ENCODE results near the gene PRKAB1.
"Not testable (repeated sequence)": the region's sequence is repeated elsewhere in the genome, so short reads cannot be mapped to it uniquely, and the experiment has no call there.

Gene PRKAB1

GRCh38 chr12:119685375-119685774 is 17.4 kb downstream of the PRKAB1 start:
- no peak for DNase-seq

- no peak for DNase-seq
These were observed 18.4 kb downstream of the PRKAB1 start for GRCh38 chr12:119686355-119686754.

GRCh38 chr12:119686776-119687175 is 18.8 kb downstream of the PRKAB1 start:
- DNase-seq: no peak

- no peak for DNase-seq
These were observed 19.5 kb downstream of the PRKAB1 start for GRCh38 chr12:119687406-119687805.

GRCh38 chr12:119687879-119688278 is 19.9 kb downstream of the PRKAB1 start:
- no peak for DNase-seq

GRCh38 chr12:119689935-119690500 is 22.1 kb downstream of the PRKAB1 start:
- DNase-seq: no peak

GRCh38 chr12:119691202-119691810 is 23.4 kb downstream of the PRKAB1 start:
- DNase-seq: no peak

- DNase-seq: no peak
These were observed 24.5 kb downstream of the PRKAB1 start for GRCh38 chr12:119692410-119692809.

- peak; percentile 83 for DNase-seq
These were observed 25.1 kb downstream of the PRKAB1 start for GRCh38 chr12:119692997-119693396.

GRCh38 chr12:119693511-119693910 is 25.6 kb downstream of the PRKAB1 start:
- no peak for DNase-seq

GRCh38 chr12:119694111-119694510 is 26.2 kb downstream of the PRKAB1 start:
- no peak for DNase-seq

- no peak for DNase-seq
These were observed 27.1 kb downstream of the PRKAB1 start for GRCh38 chr12:119695034-119695433.

GRCh38 chr12:119696943-119697342 is 29.0 kb downstream of the PRKAB1 start:
- no peak for DNase-seq

GRCh38 chr12:119699199-119699760 is 31.3 kb downstream of the PRKAB1 start:
- DNase-seq: no peak

- no peak for DNase-seq
These were observed 32.1 kb downstream of the PRKAB1 start for GRCh38 chr12:119700078-119700477.

- peak; percentile 24 for DNase-seq
These were observed 36.3 kb downstream of the PRKAB1 start for GRCh38 chr12:119704065-119704747.

- no peak for DNase-seq
These were observed 37.2 kb downstream of the PRKAB1 start for GRCh38 chr12:119705182-119705581.

GRCh38 chr12:119706427-119706826 is 38.5 kb downstream of the PRKAB1 start:
- DNase-seq: not testable (repeated sequence)

GRCh38 chr12:119710374-119710964 is 42.5 kb downstream of the PRKAB1 start:
- no peak for DNase-seq

GRCh38 chr12:119710965-119711551 is 43.1 kb downstream of the PRKAB1 start:
- DNase-seq: no peak

- no peak for DNase-seq
These were observed 43.8 kb downstream of the PRKAB1 start for GRCh38 chr12:119711693-119712092.

GRCh38 chr12:119712721-119713120 is 44.8 kb downstream of the PRKAB1 start:
- no peak for DNase-seq

- no peak for DNase-seq
These were observed 45.7 kb downstream of the PRKAB1 start for GRCh38 chr12:119713551-119714031.

All from fibroblast of skin of right quadriceps (primary cell).